GM21737 (cell line): Measurements from ENCODE around the gene NCAN.
"Not testable (repeated sequence)": the region's sequence is repeated elsewhere in the genome, so short reads cannot be mapped to it uniquely, and the experiment has no call there.

ENCODE experiments used
- ATAC-seq: cut with Tn5 transposase; IDR thresholded peaks from one replicate; pipeline ENCODE4 v1.9.1; 2021; ENCODE audit warnings: mild to moderate bottlenecking, moderate library complexity; ENCODE audit not compliant: unreplicated experiment

NCAN gene

DNA sequence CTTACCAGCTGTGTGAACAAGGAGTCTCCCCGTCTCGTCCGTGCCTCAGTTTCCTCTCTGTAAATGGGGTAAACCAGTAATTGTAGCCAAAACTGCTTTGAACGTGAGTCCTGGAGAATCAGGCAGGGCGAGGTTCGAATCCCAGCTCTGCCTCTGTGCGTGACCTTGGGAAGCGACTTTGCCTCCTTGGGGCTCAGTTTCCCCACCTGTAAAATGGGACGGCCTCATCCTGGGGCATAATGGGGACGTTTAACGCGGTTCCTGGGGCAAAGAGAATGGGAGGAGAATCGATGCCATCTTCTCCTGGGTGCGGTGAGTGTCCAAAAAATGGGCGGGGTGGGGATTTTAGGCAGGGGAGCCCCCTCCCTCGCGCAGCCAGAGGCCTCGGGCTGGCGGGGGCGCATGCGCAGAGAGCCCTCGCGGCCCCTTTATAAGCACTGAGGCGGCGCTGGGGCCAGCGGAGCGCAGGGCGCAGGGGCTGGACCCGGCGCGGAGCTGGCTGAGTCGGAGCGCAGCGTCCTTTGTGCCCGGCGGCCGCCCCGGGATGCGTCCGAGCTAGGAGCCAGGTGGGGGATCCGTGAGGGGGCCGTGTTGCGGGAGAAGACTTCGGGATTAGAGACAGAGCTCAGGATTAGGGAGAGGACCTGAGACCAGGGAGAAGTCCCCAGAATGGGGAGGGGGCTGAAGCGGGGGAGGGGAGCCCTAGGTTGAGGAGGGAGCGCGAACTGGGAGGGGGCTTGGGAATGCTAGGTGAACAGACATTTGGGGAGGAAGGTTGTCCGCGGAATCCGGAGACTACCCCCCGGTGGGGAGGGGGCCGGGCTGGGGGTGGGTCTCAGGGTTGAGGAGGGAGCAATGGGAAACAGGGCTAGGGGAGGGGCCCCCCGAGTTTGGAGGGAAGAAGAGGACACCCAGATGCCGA, at the start of gene NCAN:
Gene NCAN, plus strand, starts transcription at position 460 of the 922 bp plus-strand sequence. CDS start 4,996 bp downstream, outside the sequence.
- no peak for ATAC-seq

DNA sequence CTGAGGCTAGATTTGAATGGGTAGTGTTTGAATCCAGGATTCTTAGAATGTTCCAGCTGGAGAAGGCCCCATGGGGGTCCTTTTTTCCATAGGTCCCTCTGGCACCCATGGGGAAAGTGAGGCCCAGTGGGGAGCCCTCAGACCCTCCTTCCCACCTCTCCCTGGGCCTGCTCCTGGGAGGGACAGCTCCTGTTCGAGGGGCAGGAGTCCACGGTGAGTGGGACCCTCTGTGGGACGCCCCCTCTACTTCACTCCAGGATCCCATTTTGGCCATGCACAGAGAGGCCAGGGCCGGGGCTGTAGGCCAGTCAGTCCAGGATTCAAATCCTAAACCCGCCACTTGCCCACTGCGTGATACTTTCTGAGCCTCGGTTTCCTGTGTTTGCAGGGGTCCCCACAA, 49.3 kb upstream of the NCAN start:
- ATAC-seq: no peak

DNA sequence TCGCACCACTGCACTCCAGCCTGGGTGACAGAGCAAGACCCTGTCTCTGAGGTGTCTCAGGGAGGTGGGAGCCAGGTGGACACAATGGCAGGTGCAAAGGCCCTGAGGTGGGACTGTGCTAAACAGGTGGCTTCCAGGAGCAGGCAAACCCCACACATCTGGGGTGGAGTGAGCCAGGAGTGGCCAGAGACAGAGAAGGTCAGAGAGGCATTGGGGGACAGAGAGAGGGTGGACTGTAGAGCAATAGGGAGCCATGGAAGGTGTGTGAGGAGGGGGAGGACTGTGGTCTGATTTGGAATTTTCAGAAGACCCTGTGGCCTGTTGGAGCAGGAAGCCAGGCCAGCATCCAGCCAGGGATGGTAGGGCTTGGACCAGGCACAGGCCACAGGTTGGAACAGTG, 46.4 kb upstream of the NCAN start:
- ATAC-seq: no peak

- ATAC-seq: no peak
These were observed 44.1 kb upstream of the NCAN start for GRCh38 chr19:19167612-19168011.

DNA sequence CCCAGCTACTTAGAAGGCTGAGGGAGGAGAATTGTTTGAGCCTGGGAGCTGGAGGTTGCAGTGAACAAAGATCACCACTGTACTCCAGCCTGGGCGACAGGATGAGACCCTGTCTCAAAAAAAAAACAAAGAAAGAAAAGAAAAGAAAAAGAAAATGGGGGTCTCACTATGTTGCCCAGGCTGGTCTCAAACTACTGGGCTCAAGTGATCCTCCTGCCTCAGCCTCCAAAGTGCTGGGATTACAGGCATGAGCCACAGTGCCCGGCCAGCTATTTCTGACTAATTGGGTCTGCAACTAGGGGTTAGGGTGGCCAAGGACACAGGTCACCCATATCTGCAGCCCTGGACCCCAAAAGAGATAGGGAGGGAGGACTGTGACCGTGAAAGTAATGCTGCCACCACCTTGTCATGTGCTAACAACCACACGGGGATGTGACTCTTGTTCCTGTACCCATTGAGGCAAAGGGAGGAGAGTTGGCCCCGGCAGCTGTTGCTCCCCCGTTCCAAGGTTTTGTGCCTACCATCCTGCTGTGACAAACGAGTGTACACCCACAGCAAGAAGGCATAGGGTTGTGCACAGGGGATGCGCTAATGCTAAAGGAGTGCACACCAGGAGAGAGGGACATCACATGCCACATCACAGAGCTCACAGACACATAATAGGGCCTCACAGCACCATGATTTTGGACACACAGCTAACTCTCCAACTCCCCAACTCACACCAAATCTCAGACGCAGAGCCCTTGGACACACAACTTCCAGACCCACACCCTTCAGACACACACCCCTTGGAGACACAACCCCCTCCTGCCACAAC, 42.3 kb upstream of the NCAN start:
- no peak for ATAC-seq

DNA sequence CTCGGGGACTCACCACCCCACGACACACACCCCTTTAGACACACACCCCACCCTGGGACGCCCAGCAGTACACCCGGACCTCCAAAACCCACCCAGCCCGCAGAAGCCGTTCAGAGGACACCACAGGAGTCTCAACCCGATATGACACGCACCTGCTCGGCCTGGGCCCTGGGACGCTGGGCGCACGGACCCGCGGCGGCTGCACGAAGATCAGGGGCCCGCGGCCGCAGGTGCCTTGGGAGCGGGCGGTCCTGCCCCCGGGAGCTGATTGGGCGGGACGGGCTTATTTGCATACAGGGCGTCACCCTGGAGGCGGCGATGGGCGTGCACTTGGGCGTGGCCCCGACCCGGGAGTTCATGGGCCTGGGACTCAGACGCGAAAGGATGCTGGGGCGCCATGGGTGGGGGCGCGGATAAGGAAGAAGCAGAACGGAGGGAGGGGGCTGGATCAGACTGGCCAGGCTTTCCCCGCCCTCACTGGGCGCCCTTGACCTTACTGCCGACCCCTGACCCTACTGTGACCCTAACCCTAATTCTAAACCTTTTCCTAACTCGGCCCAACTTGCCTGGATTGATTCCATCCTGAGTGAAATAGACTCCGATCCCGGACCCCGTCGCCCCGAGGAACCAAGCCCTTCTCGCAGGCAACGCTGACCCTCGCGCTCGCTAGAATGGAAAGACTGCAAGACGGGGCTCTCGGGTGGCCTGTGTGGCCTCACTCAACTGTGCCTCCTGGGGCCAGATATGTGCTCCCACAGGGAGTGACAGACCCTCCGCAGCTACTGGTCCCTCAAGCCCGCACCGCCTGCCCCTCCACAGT, 41.5 kb upstream of the NCAN start, which contains the start of gene MEF2B:
Gene MEF2B, minus strand, starts transcription at position 211 of the 820 bp plus-strand sequence. CDS start 19,528 bp downstream, outside the sequence.
- ATAC-seq: peak; percentile 82

- no peak for ATAC-seq
These were observed 40.7 kb upstream of the NCAN start for GRCh38 chr19:19170873-19171672.

GRCh38 chr19:19171821-19172532, 39.8 kb upstream of the NCAN start:
- no peak for ATAC-seq

DNA sequence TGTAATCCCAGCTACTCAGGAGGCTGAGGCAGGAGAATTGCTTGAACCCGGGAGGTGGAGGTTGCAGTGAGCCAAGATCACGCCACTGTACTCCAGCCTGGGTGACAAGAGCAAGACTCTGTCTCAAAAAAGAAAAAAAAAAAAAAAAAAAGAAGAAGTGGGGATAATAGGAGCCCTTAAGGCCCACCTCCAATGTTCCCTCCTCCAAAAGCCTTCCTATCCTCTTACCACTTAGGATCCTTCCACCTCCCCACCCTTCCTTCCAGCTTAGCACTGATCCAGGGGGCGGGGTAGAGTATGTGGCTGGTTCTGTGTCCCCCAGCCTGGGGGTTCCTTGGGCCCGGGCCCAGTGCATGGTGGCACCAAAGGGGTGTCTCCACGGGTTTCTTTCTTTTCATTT, 38.5 kb upstream of the NCAN start:
- not testable (repeated sequence) for ATAC-seq

DNA sequence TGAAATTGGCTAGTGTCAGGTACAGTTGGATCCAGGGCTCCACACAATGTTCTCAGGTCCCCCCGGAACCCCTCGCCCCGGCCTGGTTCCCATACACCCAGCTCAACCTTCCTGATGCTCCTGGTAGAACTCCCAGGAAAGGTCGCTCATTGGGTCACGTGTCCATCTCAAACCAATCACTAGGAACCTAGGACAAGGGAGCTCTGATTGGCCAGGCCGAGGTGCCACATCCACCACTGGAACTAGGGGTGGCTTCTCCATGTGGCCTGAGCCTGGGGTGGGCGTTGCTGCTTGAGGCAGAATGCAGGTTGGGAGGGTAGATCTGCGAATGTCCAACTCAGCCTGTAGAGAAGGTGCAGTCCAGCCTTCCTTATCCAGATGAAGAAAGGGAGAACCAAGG, 34.8 kb upstream of the NCAN start:
- no peak for ATAC-seq

DNA sequence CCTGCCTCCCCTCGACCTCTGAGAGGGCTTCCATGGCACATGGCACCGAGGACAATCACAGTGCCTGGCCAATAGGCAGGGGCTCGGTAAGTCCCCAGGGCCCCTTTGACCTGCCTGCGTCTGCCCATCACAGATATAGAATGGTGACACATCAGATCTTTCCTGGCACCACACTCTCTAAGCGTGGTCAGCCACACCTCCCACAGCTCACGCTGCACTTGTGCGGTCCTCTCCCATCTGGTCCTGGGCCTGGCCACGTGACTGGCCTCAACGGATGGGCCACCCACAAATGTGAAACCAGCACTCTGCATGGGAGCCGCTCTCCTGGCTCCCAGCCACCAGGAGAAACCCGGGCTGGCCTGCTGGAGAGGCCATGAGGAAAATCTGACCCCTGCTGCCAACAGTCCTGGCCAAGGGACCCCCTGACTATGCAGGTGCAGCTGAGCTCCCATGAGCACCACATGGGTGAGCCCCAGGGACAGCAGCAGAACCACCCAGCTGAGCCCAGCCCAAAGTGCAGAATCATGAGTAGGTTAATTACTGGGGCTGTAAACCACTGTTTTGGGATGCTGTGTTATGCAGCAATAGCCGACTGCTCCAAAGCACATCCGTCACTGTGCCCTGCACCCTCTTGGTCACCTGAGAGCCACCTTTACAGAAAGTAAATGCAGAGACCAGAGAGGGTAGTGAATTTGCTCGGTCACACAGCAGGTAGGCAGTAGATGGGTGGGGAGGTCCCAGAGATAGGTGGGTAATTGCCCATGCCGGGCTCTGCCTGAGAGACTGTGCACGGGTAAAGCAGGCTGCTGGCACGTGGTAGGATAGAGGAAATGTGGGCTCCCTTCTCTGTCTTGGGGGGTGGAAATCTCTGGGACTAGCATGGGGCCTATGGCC, 32.0 kb upstream of the NCAN start:
- no peak for ATAC-seq

DNA sequence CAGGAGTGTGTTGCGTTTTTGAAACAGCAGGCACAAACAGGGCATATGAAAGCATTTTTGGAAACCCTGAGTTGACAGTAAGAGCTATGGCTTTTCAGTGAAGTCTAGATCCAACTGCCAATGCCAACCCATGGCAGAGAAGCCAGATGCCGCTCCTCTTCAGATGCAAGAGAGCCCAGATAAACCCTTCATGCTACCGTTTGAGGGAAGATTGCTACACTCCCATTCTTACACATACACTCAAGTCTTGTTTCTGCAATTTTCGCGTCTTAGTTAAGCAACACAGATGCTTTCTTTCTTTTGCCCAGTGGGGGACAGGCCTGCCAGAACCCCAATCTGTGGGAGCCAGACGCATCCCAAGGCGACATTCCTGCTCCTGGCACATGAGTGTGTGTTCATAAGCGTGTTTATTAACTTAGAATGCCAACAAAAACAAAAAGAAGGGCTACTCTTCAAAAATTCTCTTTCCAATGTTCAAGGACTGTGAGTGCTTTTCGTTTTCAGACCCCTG, 30.2 kb upstream of the NCAN start:
- ATAC-seq: no peak

- no peak for ATAC-seq
These were observed 25.7 kb upstream of the NCAN start for GRCh38 chr19:19185853-19186740.

DNA sequence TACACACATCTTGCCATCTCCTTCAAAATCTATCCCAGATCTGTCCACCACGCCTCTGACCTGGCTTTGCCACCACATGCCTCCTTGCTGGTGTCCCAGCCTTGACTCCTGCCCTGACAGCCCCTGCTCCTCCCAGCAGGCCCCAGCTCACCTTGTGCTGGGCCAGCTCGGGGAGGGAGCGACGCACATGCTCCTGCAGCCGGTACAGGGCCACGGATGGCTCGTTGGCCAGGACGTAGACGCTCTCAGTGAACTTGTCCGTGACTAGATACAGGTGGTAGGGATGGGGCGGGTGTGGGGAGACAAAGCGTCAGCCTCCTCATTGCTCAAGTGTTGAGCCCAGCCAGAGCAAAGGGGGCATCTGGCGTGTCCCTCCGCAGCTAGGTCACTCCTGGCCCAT, 25.0 kb upstream of the NCAN start:
- no peak for ATAC-seq

DNA sequence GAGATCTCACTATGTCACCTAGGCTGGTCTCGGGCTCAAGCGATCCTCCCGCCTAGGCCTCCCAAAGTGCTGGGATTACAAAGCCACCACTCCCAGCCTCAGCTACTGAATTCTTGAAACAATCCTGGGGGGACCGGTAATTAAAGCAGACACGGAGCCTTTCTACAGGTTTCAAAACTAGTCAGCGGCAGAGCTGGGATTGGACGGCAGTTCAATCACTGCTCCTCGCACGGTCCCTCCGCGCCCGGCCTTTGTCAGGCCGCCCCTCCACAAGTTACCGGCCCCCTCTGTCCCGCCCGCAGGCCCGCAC, 20.0 kb upstream of the NCAN start:
- ATAC-seq: no peak

- peak; percentile 75 for ATAC-seq
These were observed 19.5 kb upstream of the NCAN start, which contains the start of the genes BORCS8 and RFXANK for GRCh38 chr19:19192078-19192882. Gene BORCS8 (minus strand): TSS chr19:19192152. CDS start chr19:19192117, 35 bp downstream. Gene RFXANK (plus strand): TSS chr19:19192258. CDS start chr19:19193947, 1,689 bp downstream.
